OCI-LY1 (cell line): ENCODE results near the gene CFAP69.

ENCODE experiments used
- EZH2 ChIP-seq: fragments of 200-600 bp; sonication (generic), shearing (Covaris generic); IDR thresholded peaks from 2 replicates; pipeline ENCODE4 v1.8.0; 2017; ENCODE audit warnings: borderline replicate concordance, mixed run types, mild to moderate bottlenecking, antibody characterized with exemption, low read length, moderate library complexity, mixed read lengths
- TF ChIP-seq, protein P1 (sequence below): fragments of 200-600 bp; sonication (generic), shearing (Covaris generic); IDR thresholded peaks from 2 replicates; pipeline ENCODE4 v1.5.1; 2017; ENCODE audit warnings: mild to moderate bottlenecking, antibody characterized with exemption, low read length, moderate library complexity, mixed read lengths

DNA sequence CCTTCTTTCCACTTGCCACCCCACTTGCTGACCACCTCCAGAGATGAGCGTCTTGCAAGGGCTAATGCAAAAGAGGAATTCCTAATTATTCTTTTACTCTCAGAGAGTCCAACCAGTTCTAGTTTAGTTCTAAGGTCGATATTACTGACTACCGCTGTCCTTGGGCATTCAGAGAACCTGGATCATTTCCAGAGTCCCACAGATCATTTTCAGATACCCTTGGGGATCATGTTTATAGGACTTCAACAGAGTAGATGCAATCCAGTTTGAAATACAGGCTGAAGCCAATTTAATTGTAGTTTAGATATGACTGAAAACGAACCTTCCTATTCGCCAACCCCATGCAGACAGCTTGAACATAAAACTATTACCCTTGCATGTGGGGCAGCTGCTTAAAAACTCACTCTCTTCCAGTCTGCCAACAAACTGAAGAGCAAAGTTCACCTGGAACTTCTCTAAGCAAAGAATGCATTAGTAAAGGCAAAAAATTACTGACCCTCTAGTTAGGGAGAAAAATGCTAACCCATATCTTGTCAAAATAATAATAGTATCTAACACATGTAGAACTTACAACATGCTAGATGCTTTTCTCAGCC lies 22.4 kb downstream of the CFAP69 start:
- TF ChIP-seq, protein P1, sequence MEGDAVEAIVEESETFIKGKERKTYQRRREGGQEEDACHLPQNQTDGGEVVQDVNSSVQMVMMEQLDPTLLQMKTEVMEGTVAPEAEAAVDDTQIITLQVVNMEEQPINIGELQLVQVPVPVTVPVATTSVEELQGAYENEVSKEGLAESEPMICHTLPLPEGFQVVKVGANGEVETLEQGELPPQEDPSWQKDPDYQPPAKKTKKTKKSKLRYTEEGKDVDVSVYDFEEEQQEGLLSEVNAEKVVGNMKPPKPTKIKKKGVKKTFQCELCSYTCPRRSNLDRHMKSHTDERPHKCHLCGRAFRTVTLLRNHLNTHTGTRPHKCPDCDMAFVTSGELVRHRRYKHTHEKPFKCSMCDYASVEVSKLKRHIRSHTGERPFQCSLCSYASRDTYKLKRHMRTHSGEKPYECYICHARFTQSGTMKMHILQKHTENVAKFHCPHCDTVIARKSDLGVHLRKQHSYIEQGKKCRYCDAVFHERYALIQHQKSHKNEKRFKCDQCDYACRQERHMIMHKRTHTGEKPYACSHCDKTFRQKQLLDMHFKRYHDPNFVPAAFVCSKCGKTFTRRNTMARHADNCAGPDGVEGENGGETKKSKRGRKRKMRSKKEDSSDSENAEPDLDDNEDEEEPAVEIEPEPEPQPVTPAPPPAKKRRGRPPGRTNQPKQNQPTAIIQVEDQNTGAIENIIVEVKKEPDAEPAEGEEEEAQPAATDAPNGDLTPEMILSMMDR, result no peak
- TF ChIP-seq EZH2, result no peak
